Calu3 (cell line): ENCODE measurements around the gene FLYWCH2. TPM values are rescaled to one million over a fixed set of nuclear protein-coding genes. Genes with fewer than 3 reads are reported as not detected.
A peak's percentile ranks its signal among the peaks of the same experiment; 100 is the strongest.

Source experiments
- BruUV-seq: library from RNA; stranded (reverse); fragments of 400-500 nt; replicated peaks from 2 replicates; lab custom pipeline; 2021; lab: Mats Ljungman, UMichigan
- CTCF ChIA-PET: fragments of 300-600 bp; sonication (Branson Sonifier 250); formaldehyde crosslinking; loops from one replicate; lab custom pipeline; 2022; ENCODE audit warnings: antibody characterized with exemption; lab: Charles Lee
- DNase-seq: peaks from one replicate; pipeline ENCODE4 v3.0.0; 2022
- H3K27ac Mint-ChIP-seq: one replicate; pipeline ENCODE4 v1.8.0; 2022; ENCODE audit warnings: mixed read lengths; ENCODE audit not compliant: unreplicated experiment
- H3K27me3 Mint-ChIP-seq: one replicate; pipeline ENCODE4 v1.8.0; 2022; ENCODE audit warnings: mixed read lengths; ENCODE audit not compliant: unreplicated experiment
- H3K36me3 Mint-ChIP-seq: one replicate; pipeline ENCODE4 v1.8.0; 2022; ENCODE audit warnings: mild to moderate bottlenecking, moderate library complexity, mixed read lengths; ENCODE audit not compliant: insufficient read depth, unreplicated experiment
- H3K4me1 Mint-ChIP-seq: one replicate; pipeline ENCODE4 v1.8.0; 2022; ENCODE audit warnings: mild to moderate bottlenecking, low read depth, mixed read lengths; ENCODE audit not compliant: unreplicated experiment
- H3K4me3 Mint-ChIP-seq: one replicate; pipeline ENCODE4 v1.8.0; 2022; ENCODE audit warnings: mild to moderate bottlenecking, low read depth, moderate library complexity, mixed read lengths; ENCODE audit not compliant: unreplicated experiment
- H3K9me3 Mint-ChIP-seq: one replicate; pipeline ENCODE4 v1.8.0; 2022; ENCODE audit warnings: low read depth, mixed read lengths; ENCODE audit not compliant: unreplicated experiment
- intact Hi-C: fragments of 100-400 bp; cut with micrococcal nuclease; formaldehyde crosslinking; loops from one replicate; pipeline ENCODE4 v1.10.0; 2022; ENCODE audit not compliant: unreplicated experiment
- total RNA-seq: library from RNA; stranded (reverse); gene quantifications from 2 replicates; pipeline ENCODE4 v1.2.3, GENCODE V29; 2022
- TF ChIP-seq, protein P1 (sequence below): fragments of 200-600 bp; IDR thresholded peaks from one replicate; pipeline ENCODE4 v1.8.0; 2022; ENCODE audit warnings: antibody characterized with exemption; ENCODE audit not compliant: unreplicated experiment

The FLYWCH2 gene
- total RNA-seq, 1 experiment from 2014 or later = 13.0 TPM

DNA sequence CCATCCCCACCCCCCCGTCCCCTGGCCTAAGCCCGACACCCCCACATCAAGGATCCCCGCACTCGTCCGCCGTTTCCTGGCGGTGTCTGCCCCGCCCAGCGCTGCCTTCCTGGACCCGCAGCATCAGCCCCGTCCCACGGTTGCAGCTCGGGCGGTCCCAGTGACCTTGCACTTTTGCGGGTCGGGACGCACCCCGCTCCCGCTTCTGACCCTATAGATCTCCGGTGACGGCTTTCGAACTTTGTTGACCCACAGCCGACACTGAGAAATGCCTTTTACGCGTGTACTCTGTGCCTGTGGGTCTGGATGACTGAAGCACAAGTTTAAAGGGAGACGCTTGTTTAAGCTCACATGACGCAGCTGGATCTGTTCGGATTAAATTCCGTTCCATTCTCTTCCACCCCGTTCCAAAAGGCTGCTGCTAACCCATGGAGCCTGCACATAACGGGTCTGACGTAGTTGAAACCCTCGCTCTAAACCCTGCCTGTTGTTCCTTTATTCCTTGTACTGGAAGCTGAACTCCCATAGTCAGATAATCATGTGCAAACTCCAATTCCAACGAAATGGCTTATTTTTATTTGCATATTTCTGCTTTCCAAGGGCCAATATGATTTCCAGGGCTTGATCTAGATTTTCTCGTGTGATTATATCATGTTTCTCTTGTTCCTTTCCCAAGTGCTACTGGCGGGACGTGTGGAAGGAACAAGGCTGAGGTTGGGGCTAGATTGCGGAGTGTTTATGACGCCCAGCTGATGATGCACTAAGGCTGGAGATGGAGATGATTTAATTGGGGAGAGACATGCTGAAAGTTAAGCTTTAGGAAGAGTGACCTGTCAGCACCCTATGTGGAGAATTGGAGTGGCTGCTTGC lies 29.6 kb downstream of the FLYWCH2 start:
- Mint-ChIP-seq H3K4me1 (peaks cover 18% of the 10 kb centered on the region), H3K27me3 (peaks cover 7% of the 10 kb centered on the region), H3K36me3 (peaks cover 40% of the 10 kb centered on the region), H3K4me3 (peak overlapping the region; percentile 89), H3K9me3 (no peaks in the 10 kb centered on the region), H3K27ac (no peak overlapping the region)
- intact Hi-C loops = no loop called here
- TSS peak; percentile 54 for BruUV-seq
- CTCF ChIA-PET = interaction anchor here (0.6 to 1.9 kb wide), 3 partner anchors 30 to 373 kb away, joined by 3 to 9 read pairs (median 8); partner anchors contain the start of gene FLYWCH2
- TF ChIP-seq, protein P1, sequence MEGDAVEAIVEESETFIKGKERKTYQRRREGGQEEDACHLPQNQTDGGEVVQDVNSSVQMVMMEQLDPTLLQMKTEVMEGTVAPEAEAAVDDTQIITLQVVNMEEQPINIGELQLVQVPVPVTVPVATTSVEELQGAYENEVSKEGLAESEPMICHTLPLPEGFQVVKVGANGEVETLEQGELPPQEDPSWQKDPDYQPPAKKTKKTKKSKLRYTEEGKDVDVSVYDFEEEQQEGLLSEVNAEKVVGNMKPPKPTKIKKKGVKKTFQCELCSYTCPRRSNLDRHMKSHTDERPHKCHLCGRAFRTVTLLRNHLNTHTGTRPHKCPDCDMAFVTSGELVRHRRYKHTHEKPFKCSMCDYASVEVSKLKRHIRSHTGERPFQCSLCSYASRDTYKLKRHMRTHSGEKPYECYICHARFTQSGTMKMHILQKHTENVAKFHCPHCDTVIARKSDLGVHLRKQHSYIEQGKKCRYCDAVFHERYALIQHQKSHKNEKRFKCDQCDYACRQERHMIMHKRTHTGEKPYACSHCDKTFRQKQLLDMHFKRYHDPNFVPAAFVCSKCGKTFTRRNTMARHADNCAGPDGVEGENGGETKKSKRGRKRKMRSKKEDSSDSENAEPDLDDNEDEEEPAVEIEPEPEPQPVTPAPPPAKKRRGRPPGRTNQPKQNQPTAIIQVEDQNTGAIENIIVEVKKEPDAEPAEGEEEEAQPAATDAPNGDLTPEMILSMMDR = no peak
- DNase-seq = peak; percentile 21

DNA sequence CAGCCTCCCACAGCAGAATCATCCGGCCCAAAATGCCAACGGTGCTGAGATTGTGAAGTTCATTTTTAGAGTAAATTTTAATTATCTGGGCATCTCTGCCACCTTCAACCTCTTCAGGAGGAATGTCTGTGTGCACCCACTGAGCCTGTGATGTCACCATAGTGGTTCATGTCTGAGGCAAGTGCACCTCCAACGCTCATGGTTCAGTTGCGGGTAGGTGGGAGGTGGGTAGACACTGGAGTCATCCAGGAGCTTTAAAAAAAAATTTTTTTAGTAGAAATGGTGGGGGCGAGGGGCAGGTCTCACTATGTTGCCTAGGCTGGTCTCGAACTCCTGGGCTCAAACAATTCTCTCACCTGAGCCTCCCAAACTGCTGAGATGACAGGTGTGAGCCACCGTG lies 30.6 kb downstream of the FLYWCH2 start:
- intact Hi-C loops = no loop called here
- no peak overlapping the region for H3K4me3 Mint-ChIP-seq
- H3K9me3 Mint-ChIP-seq = no peaks in the 10 kb centered on the region
- no peak overlapping the region for H3K27ac Mint-ChIP-seq
- H3K27me3 Mint-ChIP-seq = peaks cover 7% of the 10 kb centered on the region
- no TSS peak for BruUV-seq
- CTCF ChIA-PET = no interaction called here
- no peak for DNase-seq
- peaks cover 40% of the 10 kb centered on the region for H3K36me3 Mint-ChIP-seq
- TF ChIP-seq, protein P1 = no peak
- peaks cover 18% of the 10 kb centered on the region for H3K4me1 Mint-ChIP-seq

DNA sequence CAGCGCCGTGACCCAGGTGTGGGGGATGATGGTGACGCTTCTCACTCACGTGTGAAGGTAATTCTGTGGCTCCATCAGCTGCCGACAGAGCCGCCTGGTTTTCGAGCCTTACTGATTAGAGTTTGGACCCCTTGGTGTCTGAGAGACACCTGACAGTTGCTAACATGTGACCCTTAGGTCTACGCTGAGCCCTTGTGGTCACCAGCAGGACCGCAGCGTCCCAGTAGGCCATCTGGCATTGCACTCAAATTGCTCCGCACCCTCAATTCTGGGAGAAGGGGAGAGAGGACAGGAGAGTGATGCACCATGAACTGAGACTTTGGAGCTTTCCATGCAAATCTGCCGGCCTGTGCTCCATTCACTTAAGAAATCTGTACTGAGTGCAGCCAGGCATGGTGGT lies 31.2 kb downstream of the FLYWCH2 start:
- no peak overlapping the region for H3K4me3 Mint-ChIP-seq

DNA sequence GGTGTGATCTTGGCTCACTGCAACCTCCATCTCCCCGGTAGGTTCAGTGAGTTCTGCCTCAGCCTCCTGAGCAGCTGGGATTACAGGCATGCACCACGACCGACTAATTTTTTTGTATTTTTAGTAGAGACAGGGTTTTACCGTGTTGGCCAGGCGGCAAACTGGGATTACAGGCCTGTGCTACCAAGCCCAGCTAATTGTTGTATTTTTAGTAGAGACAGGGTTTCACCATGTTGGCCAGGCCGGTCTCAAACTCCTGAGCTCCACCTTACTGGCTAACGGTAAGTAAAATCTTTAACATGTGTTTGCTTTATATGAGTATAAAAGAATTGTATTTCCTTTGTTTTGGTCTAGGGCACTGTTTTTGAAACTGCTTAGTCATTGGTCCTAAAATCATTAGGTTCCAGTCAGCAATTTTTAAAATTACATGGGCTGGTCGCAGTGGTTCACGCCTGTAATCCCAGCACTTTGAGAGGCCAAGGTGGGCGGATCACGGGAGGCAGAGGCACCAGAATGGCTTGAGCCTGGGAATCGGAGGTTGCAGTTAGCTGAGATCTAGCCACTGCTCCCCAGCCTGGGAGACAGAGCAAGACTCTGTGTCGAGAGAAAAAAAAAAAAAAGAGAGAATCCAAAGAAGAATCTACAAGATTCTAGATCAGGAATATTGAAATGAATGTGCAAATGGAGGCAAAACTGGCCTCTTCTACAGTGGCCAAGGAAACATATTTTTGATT lies 32.3 kb downstream of the FLYWCH2 start:
- Mint-ChIP-seq H3K4me3 (no peak overlapping the region), H3K4me1 (peaks cover 14% of the 10 kb centered on the region), H3K36me3 (peaks cover 48% of the 10 kb centered on the region), H3K9me3 (no peaks in the 10 kb centered on the region), H3K27me3 (peaks cover under 1% of the 10 kb centered on the region), H3K27ac (peak overlapping the region; percentile 25)
- CTCF ChIA-PET = interaction anchor here (1.1 to 1.4 kb wide), 2 partner anchors 12 to 76 kb away, joined by 3 to 4 read pairs; no protein-coding TSS in a partner anchor
- TSS peak; percentile 24 for BruUV-seq
- DNase-seq = no peak
- TF ChIP-seq, protein P1 = no peak
- intact Hi-C loops = no loop called here

More for the DNA sequence above, 31.2 kb downstream of the FLYWCH2 start:
- peaks cover 41% of the 10 kb centered on the region for H3K36me3 Mint-ChIP-seq
- CTCF ChIA-PET = interaction anchor here (1.1 to 1.4 kb wide), 2 partner anchors 13 to 75 kb away, joined by 3 to 4 read pairs; no protein-coding TSS in a partner anchor
- DNase-seq = no peak
- peaks cover 18% of the 10 kb centered on the region for H3K4me1 Mint-ChIP-seq
- BruUV-seq = no TSS peak
- peaks cover 7% of the 10 kb centered on the region for H3K27me3 Mint-ChIP-seq
- H3K27ac Mint-ChIP-seq = no peak overlapping the region
- no peaks in the 10 kb centered on the region for H3K9me3 Mint-ChIP-seq
- intact Hi-C loops = no loop called here
- TF ChIP-seq, protein P1 = no peak
